Bronchial epithelial cell (primary cell): ENCODE measurements around the gene ABCA13. TPM values are rescaled to one million over a fixed set of nuclear protein-coding genes. Genes with fewer than 3 reads are reported as not detected.

Experiments used
- DNase-seq: peaks from one replicate; pipeline ENCODE4 v3.0.0-alpha.2; 2010; ENCODE audit warnings: low read depth
- FAIRE-seq: peaks from 2 replicates; lab custom pipeline; 2011; peaks lifted over from hg19 to GRCh38; lab: Jason Lieb, UNC
- H3K27me3 ChIP-seq: 2 replicates; pipeline ENCODE4 v1.5.1; 2011; ENCODE audit warnings: low read length; ENCODE audit not compliant: control insufficient read depth, insufficient read depth
- H3K36me3 ChIP-seq: 2 replicates; pipeline ENCODE4 v1.5.1; 2011; ENCODE audit warnings: low read length; ENCODE audit not compliant: control insufficient read depth, insufficient read depth
- H3K4me3 ChIP-seq: 2 replicates; pipeline ENCODE4 v1.5.1; 2011; ENCODE audit warnings: mild to moderate bottlenecking, low read depth, low read length, control low read depth
- CTCF ChIP-seq: IDR thresholded peaks from 2 replicates; pipeline ENCODE4 v1.5.1; 2011; ENCODE audit warnings: mild to moderate bottlenecking, moderate library complexity, low read length, control low read depth, inconsistent platforms; ENCODE audit not compliant: insufficient read depth, severe bottlenecking
- total RNA-seq: library from RNA; depleted of rRNA; stranded (reverse); fragments of >200 nt; gene quantifications from 2 replicates; pipeline ENCODE4 v1.2.1, GENCODE V29; 2014

ABCA13 gene
- total RNA-seq, 1 donor from 2014 or later: 0.79 TPM

GRCh38 chr7:48250441-48250951 lies 79.2 kb downstream of the ABCA13 start:
- DNase-seq (peak; percentile 19), FAIRE-seq (no peak)
- H3K27me3 ChIP-seq: peaks cover 2% of the 10 kb centered on the region
- H3K4me3 ChIP-seq: no peak overlapping the region
- H3K36me3 ChIP-seq: no peaks in the 10 kb centered on the region
- TF ChIP-seq CTCF: no peak

GRCh38 chr7:48251766-48252165 lies 80.5 kb downstream of the ABCA13 start:
- no peaks in the 10 kb centered on the region for H3K36me3 ChIP-seq
- no peak for TF ChIP-seq CTCF
- FAIRE-seq: no peak
- peaks cover 2% of the 10 kb centered on the region for H3K27me3 ChIP-seq
- peak; percentile 30 for DNase-seq
- no peak overlapping the region for H3K4me3 ChIP-seq

DNA sequence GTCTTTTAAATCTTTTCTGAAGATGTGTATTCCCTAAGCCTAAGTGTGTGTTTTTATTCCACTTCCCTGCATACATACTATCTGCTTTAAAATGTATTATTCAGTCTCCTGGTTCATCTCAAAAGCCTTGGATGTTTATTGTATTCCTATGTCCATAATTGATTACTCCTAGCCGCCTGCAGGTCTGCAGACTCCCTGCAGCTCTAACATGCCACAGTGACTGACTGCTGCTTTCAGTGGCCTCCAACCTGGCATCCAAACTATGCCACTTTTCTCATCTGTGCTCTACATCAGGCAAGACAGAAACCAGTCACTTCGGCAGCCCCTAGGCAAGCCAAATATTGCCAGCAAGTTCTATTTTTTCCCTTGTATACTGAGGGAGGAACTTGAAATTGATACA lies 81.7 kb downstream of the ABCA13 start:
- no peak overlapping the region for H3K4me3 ChIP-seq
- H3K36me3 ChIP-seq: no peaks in the 10 kb centered on the region
- no peak for DNase-seq
- no peak for FAIRE-seq
- TF ChIP-seq CTCF: no peak
- no peaks in the 10 kb centered on the region for H3K27me3 ChIP-seq

- H3K36me3 ChIP-seq: no peaks in the 10 kb centered on the region
- TF ChIP-seq CTCF: no peak
- no peaks in the 10 kb centered on the region for H3K27me3 ChIP-seq
- FAIRE-seq (no peak), DNase-seq (peak; percentile 78)
- no peak overlapping the region for H3K4me3 ChIP-seq
Measured at GRCh38 chr7:48255046-48255445, 83.8 kb downstream of the ABCA13 start.

DNA sequence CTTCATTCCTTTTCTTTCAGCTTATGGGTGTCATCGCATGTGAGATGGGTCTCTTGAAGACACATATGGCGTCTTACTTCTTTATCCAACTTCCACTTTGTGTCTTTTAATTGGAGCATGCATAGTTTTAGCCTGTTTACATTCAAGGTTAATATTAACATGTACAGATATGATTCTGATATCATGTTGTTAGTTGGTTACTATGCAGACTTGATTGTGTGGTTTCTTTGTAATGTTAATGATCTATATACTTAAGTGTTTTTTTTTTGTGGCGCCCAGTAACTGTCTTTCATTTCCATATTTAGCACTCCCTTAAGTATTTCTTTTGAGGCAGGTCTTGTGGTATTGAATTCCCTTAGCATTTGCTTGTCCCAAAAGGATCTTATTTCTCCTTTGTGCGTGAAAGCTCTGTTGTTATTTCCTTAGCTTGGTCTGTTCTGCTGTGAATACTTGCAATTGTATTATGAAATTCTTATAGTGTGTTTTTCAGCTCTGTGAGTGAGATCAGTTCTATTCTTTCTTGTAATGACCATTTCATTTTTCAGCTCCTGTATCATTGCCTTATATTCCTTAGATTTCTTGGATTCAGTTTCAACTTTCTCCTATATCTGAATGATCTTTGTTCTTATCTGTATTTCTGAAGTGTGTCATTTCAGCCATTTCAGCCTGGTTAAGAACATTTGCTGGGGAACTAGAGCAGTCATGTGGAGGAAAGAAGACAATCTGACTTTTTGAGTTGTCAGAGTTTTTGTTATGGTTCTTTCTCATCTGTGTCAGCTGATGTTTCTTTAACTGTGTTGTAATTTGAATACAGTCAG lies 88.4 kb downstream of the ABCA13 start:
- no peak for TF ChIP-seq CTCF
- Histone ChIP-seq H3K36me3 (no peaks in the 10 kb centered on the region), H3K4me3 (no peak overlapping the region), H3K27me3 (no peaks in the 10 kb centered on the region)
- no peak for DNase-seq
- FAIRE-seq: no peak
